ENCODE measurements around the gene ZFYVE27. TPM values are rescaled to one million over a fixed set of nuclear protein-coding genes. Genes with fewer than 3 reads are reported as not detected.

The ZFYVE27 gene
- total and polyA plus RNA-seq, 2 donors (not counting 3 experiments of a cell fraction or from before 2014, with no cell fraction given), result 16.3 to 24.2 TPM

DNA sequence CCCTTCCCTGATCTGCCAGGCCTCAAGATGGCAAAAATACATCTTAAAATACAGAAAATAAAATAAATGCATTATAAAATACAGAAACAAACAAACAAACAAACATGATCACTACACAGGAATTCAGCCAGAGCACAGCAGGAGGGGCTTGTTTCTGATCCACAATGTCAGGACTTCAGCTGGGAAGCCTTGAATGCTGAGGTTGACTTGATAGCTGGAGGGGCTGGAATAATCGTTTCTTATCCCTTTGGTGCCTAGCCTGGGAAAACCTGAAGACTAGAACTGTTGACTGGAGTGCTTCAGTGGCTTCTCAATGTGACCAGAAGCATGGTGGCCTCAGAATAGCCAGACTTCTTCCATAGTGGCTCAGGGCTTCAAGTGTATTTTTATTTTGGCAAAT is 32.6 kb upstream of the ZFYVE27 start:
- H3K4me1 ChIP-seq (ENCODE audit: control insufficient read depth, extremely low read depth, insufficient read depth, low read length), result no peaks in the 10 kb centered on the region
- H3K4me2 ChIP-seq (ENCODE audit: insufficient read depth, low read length), result no peak overlapping the region
- peaks cover 2 to 5% of the 10 kb centered on the region in 2 experiments for H3K27me3 ChIP-seq (ENCODE audit: control insufficient read depth in 2 of 2, insufficient read depth in 2 of 2, low read length in 2 of 2)
- ChIA-PET CTCF (interaction anchor here (1.1 to 18.5 kb wide), 7 partner anchors 9 to 132 kb away, joined by 3 to 863 read pairs (median 7); partner anchors contain the start of genes AVPI1, MARVELD1 and ZFYVE27), POLR2A (no interaction called here)
- no peak overlapping the region for H3K4me3 ChIP-seq (replicated peaks in 1 of 3; ENCODE audit: insufficient read depth in 1 of 3, low read depth in 1 of 3, low read length in 3 of 3)
- no peak overlapping the region for H3K27ac ChIP-seq (ENCODE audit: insufficient read depth, low read depth, low read length)
- no peaks in the 10 kb centered on the region for H3K79me2 ChIP-seq (ENCODE audit: control insufficient read depth, insufficient read depth, low read length)
- H3K9ac ChIP-seq (replicated peaks; ENCODE audit: extremely low read depth, insufficient read depth, low read length), result no peak overlapping the region
- H3K36me3 ChIP-seq (ENCODE audit: control insufficient read depth in 2 of 2, extremely low read depth in 1 of 2, insufficient read depth in 2 of 2, low read length in 2 of 2), result no peaks in the 10 kb centered on the region
- no peaks in the 10 kb centered on the region for H4K20me1 ChIP-seq (replicated peaks; ENCODE audit: control insufficient read depth, extremely low read depth, insufficient read depth, low read length)
- no peak overlapping the region for H2AFZ ChIP-seq (ENCODE audit: low read depth, low read length)
- BruUV-seq (replicated peaks), result no TSS peak
- no peaks in the 10 kb centered on the region for H3K9me3 ChIP-seq (replicated peaks; ENCODE audit: control insufficient read depth, insufficient read depth, low read length)
- intact Hi-C loops (cut with micrococcal nuclease) (no loop called here), dilution Hi-C loops (cut with MboI; ENCODE audit: extremely low pct_ligation_motif_present, low sequenced_read_pairs) (no loop called here)
- TF ChIP-seq EZH2 (IDR thresholded peaks at IDR 0.05; ENCODE audit: borderline replicate concordance, low read depth, low read length, severe bottlenecking), result no peak
- TF ChIP-seq, protein P1, sequence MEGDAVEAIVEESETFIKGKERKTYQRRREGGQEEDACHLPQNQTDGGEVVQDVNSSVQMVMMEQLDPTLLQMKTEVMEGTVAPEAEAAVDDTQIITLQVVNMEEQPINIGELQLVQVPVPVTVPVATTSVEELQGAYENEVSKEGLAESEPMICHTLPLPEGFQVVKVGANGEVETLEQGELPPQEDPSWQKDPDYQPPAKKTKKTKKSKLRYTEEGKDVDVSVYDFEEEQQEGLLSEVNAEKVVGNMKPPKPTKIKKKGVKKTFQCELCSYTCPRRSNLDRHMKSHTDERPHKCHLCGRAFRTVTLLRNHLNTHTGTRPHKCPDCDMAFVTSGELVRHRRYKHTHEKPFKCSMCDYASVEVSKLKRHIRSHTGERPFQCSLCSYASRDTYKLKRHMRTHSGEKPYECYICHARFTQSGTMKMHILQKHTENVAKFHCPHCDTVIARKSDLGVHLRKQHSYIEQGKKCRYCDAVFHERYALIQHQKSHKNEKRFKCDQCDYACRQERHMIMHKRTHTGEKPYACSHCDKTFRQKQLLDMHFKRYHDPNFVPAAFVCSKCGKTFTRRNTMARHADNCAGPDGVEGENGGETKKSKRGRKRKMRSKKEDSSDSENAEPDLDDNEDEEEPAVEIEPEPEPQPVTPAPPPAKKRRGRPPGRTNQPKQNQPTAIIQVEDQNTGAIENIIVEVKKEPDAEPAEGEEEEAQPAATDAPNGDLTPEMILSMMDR (IDR thresholded peaks at IDR 0.05; ENCODE audit: extremely low read depth in 1 of 2, insufficient read depth in 1 of 2, low read depth in 1 of 2, low read length in 2 of 2), result no peak
- no peak for TF ChIP-seq JUN (IDR thresholded peaks at IDR 0.05; ENCODE audit: borderline replicate concordance, insufficient read depth, insufficient read length, low read depth)
- TF ChIP-seq POLR2AphosphoS5 (IDR thresholded peaks at IDR 0.05; ENCODE audit: insufficient read depth, low read depth, low read length), result no peak
- TF ChIP-seq GATA2 (IDR thresholded peaks at IDR 0.05; ENCODE audit: insufficient read depth, insufficient read length, low read depth, low read length), result no peak
- TF ChIP-seq, protein P2, sequence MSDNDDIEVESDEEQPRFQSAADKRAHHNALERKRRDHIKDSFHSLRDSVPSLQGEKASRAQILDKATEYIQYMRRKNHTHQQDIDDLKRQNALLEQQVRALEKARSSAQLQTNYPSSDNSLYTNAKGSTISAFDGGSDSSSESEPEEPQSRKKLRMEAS (IDR thresholded peaks at IDR 0.05; ENCODE audit: insufficient read depth, insufficient read length), result no peak
- no peak for TF ChIP-seq MYC (IDR thresholded peaks at IDR 0.05; ENCODE audit: low read depth, low read length)
- TF ChIP-seq POLR2A (IDR thresholded peaks at IDR 0.05; ENCODE audit: low read depth, low read length), result no peak
- no peak for TF ChIP-seq FOS (IDR thresholded peaks at IDR 0.05; ENCODE audit: borderline replicate concordance, insufficient read depth, low read length)
- DNase-seq (ENCODE audit: low read depth, low spot score) (no peak), FAIRE-seq (no peak)
- no peaks in the 10 kb centered on the region for H3K9me1 ChIP-seq (replicated peaks; ENCODE audit: control insufficient read depth, extremely low read depth, insufficient read depth, low read length)
